ENCODE results near the gene SETD4. TPM values are rescaled to one million over a fixed set of nuclear protein-coding genes. Genes with fewer than 3 reads are reported as not detected.

The SETD4 gene
- total RNA-seq, 1 donor from 2014 or later: 21.4 TPM

Other genes starting within 250 kb of the SETD4 start
- 62.2 and 62.7 TPM in 2 replicates for gene CBR1, start 9.5 kb upstream of the SETD4 start, total RNA-seq
- 23.2 and 25.8 TPM in 2 replicates for gene CBR3, start 74.6 kb upstream of the SETD4 start, total RNA-seq
- gene DOP1B, start 96.3 kb upstream of the SETD4 start, total RNA-seq: 14.6 and 16.0 TPM in 2 replicates